Ascending aorta (tissue), 2 donors: Measurements from ENCODE around the gene TRIM28. TPM values are rescaled to one million over a fixed set of nuclear protein-coding genes. Genes with fewer than 3 reads are reported as not detected.

Experiments
- DNase-seq, 2 donors: peaks; one replicate each; pipeline ENCODE4 v3.0.0-alpha.2; 2019; ENCODE audit warnings: low spot score in 2 of 2
- H3K27ac ChIP-seq, 2 donors: fragments of 200-600 bp; sonication (generic); one replicate each; pipeline ENCODE4 v1.5.1; 2016 to 2017; ENCODE audit warnings: mild to moderate bottlenecking in 1 of 2
- H3K27me3 ChIP-seq: fragments of 200-600 bp; sonication (generic); one replicate; pipeline ENCODE4 v1.5.1; 2017
- H3K36me3 ChIP-seq, 2 donors: fragments of 200-600 bp; sonication (generic); one replicate each; pipeline ENCODE4 v1.5.1; 2016
- H3K4me1 ChIP-seq, 2 donors: fragments of 200-600 bp; sonication (generic); one replicate each; pipeline ENCODE4 v1.5.1; 2016 to 2017; ENCODE audit warnings: mild to moderate bottlenecking in 1 of 2
- H3K4me3 ChIP-seq, 2 donors: fragments of 200-600 bp; sonication (generic); one replicate each; pipeline ENCODE4 v1.5.1; 2016 to 2017; ENCODE audit warnings: mild to moderate bottlenecking in 1 of 2
- H3K9me3 ChIP-seq, 2 donors: fragments of 200-600 bp; sonication (generic); one replicate each; pipeline ENCODE4 v1.5.1; 2016
- intact Hi-C: fragments of 100-400 bp; cut with DNase I; formaldehyde crosslinking; loops from one replicate; pipeline ENCODE4 v1.15.1; 2023
- total RNA-seq: library from RNA; depleted of rRNA; stranded (reverse); fragments of >200 nt; gene quantifications from one replicate; pipeline ENCODE4 v1.1.0, GENCODE V29; 2016
- TF ChIP-seq, protein P1 (sequence below), 3 experiments: fragments of 200-600 bp in 2 of 3; fragments of 450-650 bp in 1 of 3; sonication (generic) in 2 of 3; IDR thresholded peaks; one replicate each; pipeline ENCODE4 v1.5.1; 2016 to 2019; ENCODE audit warnings: antibody characterized with exemption in 3 of 3, mild to moderate bottlenecking in 1 of 3, moderate library complexity in 1 of 3

The TRIM28 gene
- total RNA-seq, 1 donor from 2014 or later = 222 TPM

DNA sequence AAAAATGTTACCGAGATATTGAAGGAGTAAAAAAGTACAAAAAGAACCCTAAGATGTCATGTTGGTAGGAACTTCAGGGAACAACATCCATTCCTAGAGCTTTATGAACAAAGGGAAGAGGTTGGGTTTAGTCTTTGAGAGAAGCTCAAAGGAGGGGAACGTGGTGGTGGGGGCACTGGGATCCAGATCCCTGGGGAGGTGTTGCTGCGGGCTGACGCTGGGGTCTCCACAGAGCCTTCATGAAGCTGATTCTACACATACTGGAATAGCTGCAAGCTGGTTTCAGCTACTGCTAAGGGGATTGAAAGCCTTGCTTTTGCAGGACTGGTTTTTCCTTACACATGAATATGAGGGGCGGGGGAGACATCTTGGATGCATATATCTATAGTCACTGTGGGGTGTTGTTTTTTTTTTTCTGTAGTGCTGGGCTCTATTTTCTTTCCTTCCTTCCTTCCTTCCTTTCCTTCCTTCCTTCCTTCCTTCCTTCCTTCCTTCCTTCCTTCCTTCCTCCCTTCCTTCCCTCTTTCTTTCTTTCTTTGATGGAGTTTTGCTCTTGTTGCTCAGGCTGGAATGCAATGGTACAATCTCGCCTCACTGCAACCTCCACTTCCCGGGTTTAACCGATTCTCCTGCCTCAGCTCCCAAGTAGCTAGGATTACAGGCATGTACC, 35.7 kb downstream of the TRIM28 start:
- peaks cover 0 to 10% of the 10 kb centered on the region in 2 donors for H3K4me1 ChIP-seq
- H3K27ac ChIP-seq = no peak overlapping the region

DNA sequence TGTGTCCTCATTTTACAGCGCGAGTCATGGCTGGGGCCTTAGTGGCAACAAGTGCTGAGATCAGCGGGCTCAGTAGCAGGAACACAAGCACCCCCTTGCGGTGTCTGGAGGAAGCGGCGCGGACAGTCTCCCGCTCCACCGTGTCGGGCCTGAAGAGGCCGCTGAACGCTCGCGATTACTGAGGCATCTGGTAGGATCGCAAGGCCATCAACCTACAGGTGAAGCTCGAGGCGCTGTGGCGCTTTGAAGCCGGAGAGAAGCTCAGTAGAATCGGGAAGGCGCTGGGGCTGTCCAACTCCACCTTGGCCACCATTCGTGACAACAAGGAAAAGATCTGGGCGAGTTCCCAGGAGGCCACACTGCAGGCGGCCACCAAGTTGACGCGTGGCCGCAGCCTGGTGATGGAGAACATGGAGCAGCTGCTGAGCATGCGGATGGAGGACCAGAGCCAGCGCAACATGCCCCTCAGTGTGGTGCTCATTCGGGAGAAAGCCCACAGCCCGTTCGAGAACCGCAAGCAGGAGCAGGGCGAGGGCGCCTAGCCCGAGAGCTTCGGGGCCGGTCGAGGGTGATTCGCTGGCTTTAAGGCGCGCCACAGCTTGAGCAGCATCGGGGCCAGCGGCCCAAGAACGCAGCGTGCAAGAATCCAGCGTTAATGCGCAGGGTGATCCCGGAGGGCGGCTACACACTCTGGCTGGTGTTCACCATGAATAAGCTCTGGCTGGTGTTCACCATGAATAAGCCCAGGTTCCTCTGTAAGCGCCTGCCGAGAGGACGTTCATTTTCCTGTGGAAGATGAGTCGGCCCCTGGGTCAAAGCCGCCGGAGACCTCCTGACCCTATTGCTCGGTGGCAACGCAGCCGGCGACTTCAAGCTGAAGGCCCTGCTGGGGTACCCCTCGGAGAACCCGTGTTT, 37.6 kb downstream of the TRIM28 start:
- no peak overlapping the region for H3K4me3 ChIP-seq
- TF ChIP-seq, protein P1, sequence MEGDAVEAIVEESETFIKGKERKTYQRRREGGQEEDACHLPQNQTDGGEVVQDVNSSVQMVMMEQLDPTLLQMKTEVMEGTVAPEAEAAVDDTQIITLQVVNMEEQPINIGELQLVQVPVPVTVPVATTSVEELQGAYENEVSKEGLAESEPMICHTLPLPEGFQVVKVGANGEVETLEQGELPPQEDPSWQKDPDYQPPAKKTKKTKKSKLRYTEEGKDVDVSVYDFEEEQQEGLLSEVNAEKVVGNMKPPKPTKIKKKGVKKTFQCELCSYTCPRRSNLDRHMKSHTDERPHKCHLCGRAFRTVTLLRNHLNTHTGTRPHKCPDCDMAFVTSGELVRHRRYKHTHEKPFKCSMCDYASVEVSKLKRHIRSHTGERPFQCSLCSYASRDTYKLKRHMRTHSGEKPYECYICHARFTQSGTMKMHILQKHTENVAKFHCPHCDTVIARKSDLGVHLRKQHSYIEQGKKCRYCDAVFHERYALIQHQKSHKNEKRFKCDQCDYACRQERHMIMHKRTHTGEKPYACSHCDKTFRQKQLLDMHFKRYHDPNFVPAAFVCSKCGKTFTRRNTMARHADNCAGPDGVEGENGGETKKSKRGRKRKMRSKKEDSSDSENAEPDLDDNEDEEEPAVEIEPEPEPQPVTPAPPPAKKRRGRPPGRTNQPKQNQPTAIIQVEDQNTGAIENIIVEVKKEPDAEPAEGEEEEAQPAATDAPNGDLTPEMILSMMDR (IDR thresholded peaks at IDR 0.05) = peak; percentile 87 to 93 (median 88)
- no peaks in the 10 kb centered on the region for H3K27me3 ChIP-seq
- intact Hi-C loops = no loop called here
- H3K36me3 ChIP-seq = peaks cover 19 to 28% of the 10 kb centered on the region in 2 donors
- H3K4me1 ChIP-seq = peaks cover 0 to 8% of the 10 kb centered on the region in 2 donors
- no peaks in the 10 kb centered on the region for H3K9me3 ChIP-seq
- H3K27ac ChIP-seq = peak overlapping the region; percentile 47 to 51
- peak; percentile 49 to 92 for DNase-seq

More for the DNA sequence above, 35.7 kb downstream of the TRIM28 start:
- H3K36me3 ChIP-seq = peaks cover 19 to 28% of the 10 kb centered on the region in 2 donors
- H3K27me3 ChIP-seq = no peaks in the 10 kb centered on the region
- TF ChIP-seq, protein P1 (IDR thresholded peaks at IDR 0.05) = no peak
- no peaks in the 10 kb centered on the region for H3K9me3 ChIP-seq
- DNase-seq = peak in 1 of 2 donors; percentile 45
- intact Hi-C loops = no loop called here
- no peak overlapping the region for H3K4me3 ChIP-seq

DNA sequence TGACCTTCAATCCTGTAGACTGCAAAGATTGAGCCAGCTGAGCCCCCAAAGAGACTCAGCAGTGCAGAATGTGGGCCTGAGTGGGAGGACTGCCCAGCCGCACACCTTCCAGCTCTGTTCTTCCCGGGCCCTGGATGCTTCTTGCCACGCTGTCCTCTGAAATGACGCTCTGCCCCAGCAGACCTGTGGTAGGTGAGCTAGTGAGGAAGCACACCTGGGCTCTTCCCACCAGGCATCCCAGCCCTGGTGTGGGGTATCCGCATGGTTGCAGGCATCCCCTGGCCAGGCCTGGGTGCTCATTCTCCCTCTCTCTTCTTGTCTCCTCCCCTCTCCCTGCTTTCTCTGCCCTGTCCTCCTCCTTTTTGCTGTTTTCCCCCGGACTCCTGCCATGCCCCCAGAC, 39.1 kb downstream of the TRIM28 start:
- TF ChIP-seq, protein P1 (IDR thresholded peaks at IDR 0.05) = no peak

DNA sequence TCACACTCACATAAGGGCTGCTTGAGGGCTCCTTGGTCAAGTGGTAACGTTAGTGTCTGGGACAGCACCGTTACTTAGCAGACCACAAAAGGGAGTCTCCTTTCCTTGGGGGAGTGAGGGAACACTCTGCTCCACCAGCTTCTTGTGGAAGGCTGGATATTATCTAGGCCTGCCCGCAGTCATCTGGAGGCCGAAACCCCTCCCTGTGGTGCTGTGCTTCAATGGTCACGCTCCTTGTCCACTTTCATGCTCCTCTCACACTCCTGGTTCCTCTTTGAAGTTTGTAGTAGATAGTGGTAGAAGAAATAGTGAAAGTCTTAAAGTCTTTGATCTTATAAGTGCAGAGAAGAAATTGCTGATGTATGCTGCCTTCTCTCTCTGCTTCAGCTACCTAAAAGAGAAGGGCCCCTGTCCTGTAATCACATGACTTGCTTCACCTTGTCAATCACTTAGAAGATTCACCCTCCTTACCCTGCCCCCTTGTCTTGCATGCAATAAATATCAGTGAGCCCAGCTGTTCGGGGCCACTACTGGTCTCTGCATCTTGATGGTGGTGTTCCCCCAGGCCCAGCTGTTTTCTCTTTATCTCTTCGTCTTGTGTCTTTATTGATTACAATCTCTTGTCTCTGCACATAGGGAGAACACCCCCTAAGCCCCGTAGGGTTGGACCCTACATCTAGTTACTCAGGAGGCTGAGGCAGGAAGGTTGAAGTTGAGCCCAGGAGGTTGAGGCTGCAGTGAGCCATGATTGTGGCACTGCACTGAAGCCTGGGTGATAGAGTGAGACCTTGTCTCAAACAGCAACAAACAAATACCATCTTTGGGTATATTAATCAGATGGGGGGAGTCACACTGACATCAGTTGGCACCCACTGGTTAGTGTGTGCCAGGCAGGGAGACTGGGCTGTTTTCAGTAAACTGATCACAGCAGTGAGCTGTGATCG, 40.9 kb downstream of the TRIM28 start:
- no peak overlapping the region for H3K4me3 ChIP-seq
- DNase-seq = no peak
- H3K27me3 ChIP-seq = no peaks in the 10 kb centered on the region
- H3K36me3 ChIP-seq = peaks cover 19 to 28% of the 10 kb centered on the region in 2 donors
- TF ChIP-seq, protein P1 (IDR thresholded peaks at IDR 0.05) = no peak
- intact Hi-C loops = no loop called here
- no peak overlapping the region for H3K27ac ChIP-seq
- H3K9me3 ChIP-seq = no peaks in the 10 kb centered on the region
- peaks cover 0 to 4% of the 10 kb centered on the region in 2 donors for H3K4me1 ChIP-seq

More for the DNA sequence above, 39.1 kb downstream of the TRIM28 start:
- H3K27ac ChIP-seq = no peak overlapping the region
- H3K36me3 ChIP-seq = peaks cover 19 to 28% of the 10 kb centered on the region in 2 donors
- intact Hi-C loops = no loop called here
- no peaks in the 10 kb centered on the region for H3K27me3 ChIP-seq
- H3K4me1 ChIP-seq = peaks cover 0 to 4% of the 10 kb centered on the region in 2 donors
- H3K9me3 ChIP-seq = no peaks in the 10 kb centered on the region
- H3K4me3 ChIP-seq = no peak overlapping the region
- DNase-seq = peak in 1 of 2 donors; percentile 57
